NCI-H82 treated with DMSO at 0.1 percent for 48 hours (cell line): ENCODE measurements around the gene CEP104.
"Not testable (repeated sequence)": the region's sequence is repeated elsewhere in the genome, so short reads cannot be mapped to it uniquely, and the experiment has no call there.

Experiments used
- DNase-seq: peaks from one replicate; lab custom pipeline; 2025; ENCODE audit not compliant: unreplicated experiment; lab: John Stamatoyannopoulos, UW

The CEP104 gene

GRCh38 chr1:3828391-3828790 is 28.6 kb downstream of the CEP104 start:
- no peak for DNase-seq

- DNase-seq = no peak
These were observed 29.2 kb downstream of the CEP104 start for GRCh38 chr1:3827813-3828307.

- DNase-seq = no peak
These were observed 31.7 kb downstream of the CEP104 start for GRCh38 chr1:3825356-3825755.

GRCh38 chr1:3824650-3825049 is 32.4 kb downstream of the CEP104 start:
- DNase-seq = no peak

GRCh38 chr1:3822421-3822820 is 34.6 kb downstream of the CEP104 start:
- no peak for DNase-seq

- DNase-seq = no peak
These were observed 35.1 kb downstream of the CEP104 start for GRCh38 chr1:3821908-3822307.

GRCh38 chr1:3821447-3821846 is 35.6 kb downstream of the CEP104 start:
- no peak for DNase-seq

- no peak for DNase-seq
These were observed 36.0 kb downstream of the CEP104 start for GRCh38 chr1:3821004-3821403.

- no peak for DNase-seq
These were observed 36.7 kb downstream of the CEP104 start for GRCh38 chr1:3820316-3820715.

- DNase-seq = no peak
These were observed 37.2 kb downstream of the CEP104 start for GRCh38 chr1:3819771-3820200.

GRCh38 chr1:3817821-3818597 is 39.0 kb downstream of the CEP104 start:
- DNase-seq = no peak

- DNase-seq = no peak
These were observed 39.8 kb downstream of the CEP104 start for GRCh38 chr1:3817138-3817740.

GRCh38 chr1:3816331-3817137 is 40.5 kb downstream of the CEP104 start:
- DNase-seq = no peak

GRCh38 chr1:3814771-3815561 is 42.0 kb downstream of the CEP104 start:
- DNase-seq = no peak

GRCh38 chr1:3814065-3814464 is 42.9 kb downstream of the CEP104 start:
- DNase-seq = no peak

GRCh38 chr1:3811595-3811911 is 45.5 kb downstream of the CEP104 start:
- DNase-seq = no peak

GRCh38 chr1:3810149-3810761 is 46.8 kb downstream of the CEP104 start:
- DNase-seq = not testable (repeated sequence)

- DNase-seq = no peak
These were observed 47.3 kb downstream of the CEP104 start for GRCh38 chr1:3809680-3810079.

- DNase-seq = no peak
These were observed 49.2 kb downstream of the CEP104 start for GRCh38 chr1:3807769-3808168.

GRCh38 chr1:3805038-3805437 is 52.0 kb downstream of the CEP104 start:
- no peak for DNase-seq

- not testable (repeated sequence) for DNase-seq
These were observed 52.4 kb downstream of the CEP104 start for GRCh38 chr1:3804627-3804944.
